ENCODE data around the gene JARID2. TPM values are rescaled to one million over a fixed set of nuclear protein-coding genes. Genes with fewer than 3 reads are reported as not detected.

Gene JARID2
- total and polyA plus RNA-seq, 2 of the 8 experiments (the other 6 are each of a cell fraction or from before 2014, with no cell fraction given), result 60.1 to 239 TPM

GRCh38 chr6:15344192-15344519 is 98.3 kb downstream of the JARID2 start (continued):
- TF ChIP-seq CHD7 (IDR thresholded peaks at IDR 0.05; ENCODE audit: insufficient replicate concordance, low read length) (no peak), CBX5 (IDR thresholded peaks at IDR 0.05; ENCODE audit: low read depth, low read length) (no peak), SIN3A (conservative IDR thresholded peaks at IDR 0.05 in 1 of 2, IDR thresholded peaks at IDR 0.05 in 1 of 2; ENCODE audit: low read depth in 1 of 2, low read length in 2 of 2) (no peak), RXRA (IDR thresholded peaks at IDR 0.05; ENCODE audit: insufficient read depth, low read depth, low read length) (no peak), CTBP2 (IDR thresholded peaks at IDR 0.05; ENCODE audit: borderline replicate concordance, insufficient read depth, insufficient read length, low read length) (no peak), JUND (IDR thresholded peaks at IDR 0.05; ENCODE audit: low read length) (no peak)
